SJCRH30 (cell line): ENCODE data around the gene IL1RAPL2. TPM values are rescaled to one million over a fixed set of nuclear protein-coding genes. Genes with fewer than 3 reads are reported as not detected.
"Not testable (repeated sequence)": the region's sequence is repeated elsewhere in the genome, so short reads cannot be mapped to it uniquely, and the experiment has no call there.

Experiments used
- DNase-seq, 2 experiments: peaks; one replicate each; pipeline ENCODE4 v3.0.0-alpha.2; 2015 to 2020
- H3K27ac ChIP-seq: fragments of 250-450 bp; sonication (Bioruptor Pico); 2 replicates; pipeline ENCODE4 v1.5.1; 2020; ENCODE audit warnings: mild to moderate bottlenecking, moderate library complexity
- H3K27me3 ChIP-seq: fragments of 250-450 bp; sonication (Bioruptor Pico); 2 replicates; pipeline ENCODE4 v1.5.1; 2020; ENCODE audit warnings: mild to moderate bottlenecking, moderate library complexity
- H3K36me3 ChIP-seq: fragments of 250-450 bp; sonication (Bioruptor Pico); 2 replicates; pipeline ENCODE4 v1.5.1; 2020; ENCODE audit warnings: mild to moderate bottlenecking, moderate library complexity
- H3K4me1 ChIP-seq: fragments of 250-450 bp; sonication (Bioruptor Pico); 2 replicates; pipeline ENCODE4 v1.5.1; 2020; ENCODE audit warnings: mild to moderate bottlenecking, moderate library complexity
- H3K4me3 ChIP-seq: fragments of 250-450 bp; sonication (Bioruptor Pico); 2 replicates; pipeline ENCODE4 v1.5.1; 2020; ENCODE audit warnings: mild to moderate bottlenecking, moderate library complexity
- H3K9me3 ChIP-seq: fragments of 250-450 bp; sonication (Bioruptor Pico); replicated peaks from 2 replicates; pipeline ENCODE4 v1.5.1; 2020; ENCODE audit warnings: mild to moderate bottlenecking, moderate library complexity
- total RNA-seq: library from RNA; depleted of rRNA; stranded (reverse); fragments of >200 nt; shearing (Covaris generic); gene quantifications from 2 replicates; pipeline ENCODE4 v1.2.3, GENCODE V29; 2014

The IL1RAPL2 gene
- total RNA-seq, 1 experiment from 2014 or later = 0.06 TPM

DNA sequence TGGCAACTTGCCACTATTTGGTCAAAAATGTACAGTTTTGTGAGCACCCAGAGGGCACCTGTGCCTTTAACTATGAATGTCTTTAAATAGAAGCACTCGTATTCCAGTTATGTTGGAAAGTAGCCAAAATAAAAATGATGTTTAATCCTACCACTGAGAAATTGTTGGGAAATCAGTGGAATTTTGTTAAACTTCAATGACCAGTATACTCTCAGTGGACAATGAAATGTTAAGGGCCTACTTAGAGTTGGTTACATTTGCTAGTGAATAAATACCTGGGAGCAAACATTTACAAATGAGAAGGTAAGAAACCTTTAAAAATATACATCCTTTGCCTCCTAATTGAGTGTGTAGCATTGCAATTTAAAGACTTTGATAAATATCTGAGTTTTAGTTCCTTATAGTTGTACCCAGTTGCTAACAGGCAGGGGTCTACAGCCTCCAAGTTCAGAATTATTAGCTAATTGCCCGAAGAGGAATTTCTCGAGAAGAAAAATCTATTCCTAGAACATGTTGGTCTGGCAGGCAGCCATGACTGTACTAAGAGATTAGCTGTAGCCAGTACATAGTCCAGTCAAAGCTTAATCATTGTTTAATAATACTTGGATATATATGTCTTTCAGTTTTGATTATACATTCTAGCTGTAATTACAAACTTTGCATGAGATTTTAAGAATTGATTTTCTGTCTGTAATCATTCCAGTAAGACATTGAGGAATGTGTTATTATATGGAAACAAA is 93.2 kb downstream of the IL1RAPL2 start:
- Histone ChIP-seq H3K4me1 (no peaks in the 10 kb centered on the region), H3K36me3 (no peaks in the 10 kb centered on the region), H3K27ac (no peak overlapping the region), H3K27me3 (no peaks in the 10 kb centered on the region), H3K4me3 (no peak overlapping the region), H3K9me3 (no peaks in the 10 kb centered on the region)
- peak in 1 of 2 experiments; percentile 2 for DNase-seq

DNA sequence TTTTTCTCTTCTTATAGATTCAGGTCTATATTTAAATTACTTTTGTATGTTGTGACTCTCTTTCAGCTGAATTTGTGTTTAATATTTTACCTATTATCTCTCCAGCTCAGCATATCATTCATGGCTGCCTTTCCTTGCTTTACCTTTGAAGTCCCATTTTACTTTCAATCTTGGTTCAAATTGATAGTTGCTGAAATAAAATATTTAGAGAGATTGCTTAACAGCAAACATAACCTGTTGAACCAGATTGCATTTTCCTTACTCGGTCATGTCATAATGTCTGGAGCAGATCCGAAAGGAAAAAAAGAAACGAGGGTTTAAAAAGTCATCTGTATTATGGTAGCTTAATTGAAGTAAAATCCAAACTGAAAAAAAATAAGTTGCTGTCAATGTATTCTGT is 94.1 kb downstream of the IL1RAPL2 start:
- no peaks in the 10 kb centered on the region for H3K27me3 ChIP-seq
- no peak overlapping the region for H3K27ac ChIP-seq
- H3K9me3 ChIP-seq = no peaks in the 10 kb centered on the region
- H3K36me3 ChIP-seq = no peaks in the 10 kb centered on the region
- no peak overlapping the region for H3K4me3 ChIP-seq
- no peaks in the 10 kb centered on the region for H3K4me1 ChIP-seq
- no peak for DNase-seq

DNA sequence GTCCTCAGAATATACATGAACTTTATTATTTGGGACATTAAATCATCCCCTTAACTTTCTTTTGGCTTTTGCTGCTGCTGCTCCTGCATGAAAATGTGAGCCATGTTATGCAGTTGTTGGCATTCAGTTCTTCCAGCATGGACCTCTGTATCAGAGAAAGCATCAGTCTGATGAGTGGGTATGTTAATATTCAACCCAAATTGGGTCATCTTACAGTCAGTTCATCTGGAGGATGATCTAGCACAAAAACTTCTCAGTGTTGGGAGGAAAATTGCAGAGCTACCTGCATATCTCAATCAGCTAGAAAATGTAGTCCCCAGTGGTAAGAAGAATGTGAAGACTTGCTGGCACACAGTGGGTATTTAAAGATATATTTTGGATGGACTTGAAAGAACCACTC is 96.7 kb downstream of the IL1RAPL2 start:
- H3K4me3 ChIP-seq = no peak overlapping the region
- H3K9me3 ChIP-seq = no peaks in the 10 kb centered on the region
- no peaks in the 10 kb centered on the region for H3K4me1 ChIP-seq
- H3K27me3 ChIP-seq = no peaks in the 10 kb centered on the region
- H3K27ac ChIP-seq = no peak overlapping the region
- DNase-seq = no peak
- H3K36me3 ChIP-seq = no peaks in the 10 kb centered on the region

GRCh38 chrX:104665691-104666090 is 99.7 kb downstream of the IL1RAPL2 start:
- Histone ChIP-seq H3K27me3 (no peaks in the 10 kb centered on the region), H3K27ac (no peak overlapping the region), H3K4me3 (no peak overlapping the region), H3K4me1 (no peaks in the 10 kb centered on the region), H3K9me3 (no peaks in the 10 kb centered on the region), H3K36me3 (no peaks in the 10 kb centered on the region)
- no peak for DNase-seq

DNA sequence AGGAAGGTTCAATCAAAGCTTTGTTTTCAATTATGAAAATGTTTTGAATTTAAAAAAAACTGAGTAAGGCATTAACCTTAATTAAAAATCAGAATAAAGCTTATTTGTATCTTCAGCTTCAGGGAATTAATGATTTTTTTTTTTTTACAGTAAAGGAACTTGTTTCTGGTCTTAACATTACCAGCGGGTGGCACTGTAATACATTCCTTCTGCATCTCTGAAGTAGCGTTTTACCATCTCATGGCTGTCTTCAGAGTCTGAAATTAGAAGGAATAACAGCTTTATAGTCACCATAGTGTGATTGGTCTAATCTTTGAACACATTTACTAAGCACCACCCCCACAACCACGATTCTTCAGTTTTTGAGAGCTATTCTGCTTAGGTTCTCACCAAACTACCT is 102.6 kb downstream of the IL1RAPL2 start:
- H3K27me3 ChIP-seq = no peaks in the 10 kb centered on the region
- no peaks in the 10 kb centered on the region for H3K36me3 ChIP-seq
- H3K27ac ChIP-seq = no peak overlapping the region
- no peaks in the 10 kb centered on the region for H3K4me1 ChIP-seq
- H3K4me3 ChIP-seq = no peak overlapping the region
- no peaks in the 10 kb centered on the region for H3K9me3 ChIP-seq
- no peak for DNase-seq

DNA sequence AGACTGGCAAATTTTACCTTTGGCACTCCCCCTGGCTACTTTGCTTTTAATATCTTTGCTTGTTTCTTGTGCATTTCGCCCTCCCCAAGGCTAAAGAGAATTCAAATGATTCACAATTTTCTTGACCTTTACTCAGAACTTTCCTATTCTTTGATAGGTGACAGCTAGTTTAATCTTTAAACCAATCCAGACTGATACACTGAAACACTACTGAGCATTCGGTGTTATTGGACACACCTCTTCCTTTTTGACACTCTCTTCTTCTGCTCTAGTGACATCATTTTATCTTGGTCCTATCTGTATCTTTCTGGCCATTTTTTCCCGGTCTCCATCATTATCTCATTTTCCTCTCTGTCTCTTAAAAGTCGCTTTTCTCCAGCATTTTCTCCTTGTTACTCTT is 103.1 kb downstream of the IL1RAPL2 start:
- no peaks in the 10 kb centered on the region for H3K27me3 ChIP-seq
- no peak for DNase-seq
- H3K36me3 ChIP-seq = no peaks in the 10 kb centered on the region
- H3K4me1 ChIP-seq = no peaks in the 10 kb centered on the region
- no peaks in the 10 kb centered on the region for H3K9me3 ChIP-seq
- no peak overlapping the region for H3K27ac ChIP-seq
- no peak overlapping the region for H3K4me3 ChIP-seq

DNA sequence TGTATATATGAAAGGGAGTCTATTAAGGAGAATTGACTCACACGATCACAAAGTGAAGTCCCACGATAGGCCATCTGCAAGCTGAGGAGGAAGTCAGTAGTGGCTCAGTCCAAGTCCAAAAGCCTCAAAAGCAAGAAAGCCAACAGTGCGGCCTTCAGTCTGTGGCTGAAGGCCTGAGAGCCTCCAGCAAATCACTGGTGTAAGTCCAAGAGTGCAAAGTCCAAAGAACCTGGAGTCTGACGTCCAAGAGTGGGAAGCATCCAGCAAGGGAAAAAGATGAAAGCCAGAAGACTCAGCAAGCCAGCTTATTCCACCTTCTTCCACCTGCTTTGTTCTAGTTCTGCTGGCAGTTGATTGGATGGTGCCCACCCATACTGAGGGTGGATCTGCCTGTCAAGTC is 104.1 kb downstream of the IL1RAPL2 start:
- no peaks in the 10 kb centered on the region for H3K27me3 ChIP-seq
- no peaks in the 10 kb centered on the region for H3K9me3 ChIP-seq
- DNase-seq = no peak
- H3K27ac ChIP-seq = no peak overlapping the region
- H3K36me3 ChIP-seq = no peaks in the 10 kb centered on the region
- H3K4me1 ChIP-seq = no peaks in the 10 kb centered on the region
- no peak overlapping the region for H3K4me3 ChIP-seq

DNA sequence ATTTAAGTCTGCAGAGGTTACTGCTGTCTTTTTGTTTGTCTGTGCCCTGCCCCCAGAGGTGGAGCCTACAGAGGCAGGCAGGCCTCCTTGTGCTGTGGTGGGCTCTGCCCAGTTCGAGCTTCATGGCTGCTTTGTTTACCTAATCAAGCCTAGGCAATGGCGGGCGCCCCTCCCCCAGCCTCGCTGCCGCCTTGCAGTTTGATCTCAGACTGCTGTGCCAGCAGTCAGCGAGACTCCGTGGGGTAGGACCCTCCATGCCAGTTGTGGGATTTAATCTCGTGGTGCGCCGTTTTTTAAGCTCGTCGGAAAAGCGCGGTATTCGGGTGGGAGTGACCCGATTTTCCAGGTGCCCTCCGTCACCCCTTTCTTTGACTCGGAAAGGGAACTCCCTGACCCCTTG is 111.5 kb downstream of the IL1RAPL2 start:
- not testable (repeated sequence) for H3K9me3 ChIP-seq, H3K36me3 ChIP-seq, DNase-seq, H3K27ac ChIP-seq, H3K4me1 ChIP-seq, H3K27me3 ChIP-seq, H3K4me3 ChIP-seq

- Histone ChIP-seq H3K4me1 (no peaks in the 10 kb centered on the region), H3K27ac (no peak overlapping the region), H3K27me3 (no peaks in the 10 kb centered on the region), H3K36me3 (no peaks in the 10 kb centered on the region), H3K9me3 (no peaks in the 10 kb centered on the region), H3K4me3 (no peak overlapping the region)
- DNase-seq = peak; percentile 1 to 9
Measured at GRCh38 chrX:104679175-104679574, 113.2 kb downstream of the IL1RAPL2 start.

- Histone ChIP-seq H3K4me1 (no peaks in the 10 kb centered on the region), H3K27me3 (no peaks in the 10 kb centered on the region), H3K4me3 (no peak overlapping the region), H3K27ac (no peak overlapping the region), H3K36me3 (no peaks in the 10 kb centered on the region), H3K9me3 (no peaks in the 10 kb centered on the region)
- no peak for DNase-seq
Measured at GRCh38 chrX:104681214-104681613, 115.2 kb downstream of the IL1RAPL2 start.

DNA sequence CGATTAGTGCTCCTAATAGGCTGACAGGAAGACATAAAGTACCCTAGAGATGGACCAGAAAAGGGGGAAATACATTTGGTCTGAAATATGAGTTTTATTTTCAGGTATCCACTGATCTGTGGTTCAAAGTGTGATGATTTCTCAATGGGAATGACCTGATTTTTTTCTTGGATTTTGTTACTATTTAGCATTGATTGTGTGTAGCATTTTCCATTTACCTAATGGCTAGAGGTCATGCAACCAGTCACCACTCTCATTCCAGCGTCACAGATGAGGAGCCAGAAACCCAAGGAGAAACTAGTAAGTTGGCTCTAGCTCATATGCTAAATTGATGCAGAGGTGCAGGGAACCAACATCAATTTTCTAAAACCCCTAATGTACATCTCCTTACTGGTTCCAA is 118.1 kb downstream of the IL1RAPL2 start:
- Histone ChIP-seq H3K36me3 (no peaks in the 10 kb centered on the region), H3K9me3 (no peaks in the 10 kb centered on the region), H3K4me3 (no peak overlapping the region), H3K27me3 (no peaks in the 10 kb centered on the region), H3K27ac (no peak overlapping the region), H3K4me1 (no peaks in the 10 kb centered on the region)
- no peak for DNase-seq

GRCh38 chrX:104695593-104695992 is 129.6 kb downstream of the IL1RAPL2 start:
- Histone ChIP-seq H3K36me3 (no peaks in the 10 kb centered on the region), H3K27ac (no peak overlapping the region), H3K4me1 (no peaks in the 10 kb centered on the region), H3K4me3 (no peak overlapping the region), H3K27me3 (no peaks in the 10 kb centered on the region), H3K9me3 (no peaks in the 10 kb centered on the region)
- no peak for DNase-seq

GRCh38 chrX:104696667-104697066 is 130.7 kb downstream of the IL1RAPL2 start:
- H3K36me3 ChIP-seq = no peaks in the 10 kb centered on the region
- H3K4me3 ChIP-seq = no peak overlapping the region
- no peak for DNase-seq

GRCh38 chrX:104697294-104697693 is 131.3 kb downstream of the IL1RAPL2 start:
- no peak for DNase-seq
- H3K27ac ChIP-seq = no peak overlapping the region
- H3K4me3 ChIP-seq = no peak overlapping the region
- no peaks in the 10 kb centered on the region for H3K27me3 ChIP-seq
- no peaks in the 10 kb centered on the region for H3K9me3 ChIP-seq
- H3K36me3 ChIP-seq = no peaks in the 10 kb centered on the region
- no peaks in the 10 kb centered on the region for H3K4me1 ChIP-seq

More at GRCh38 chrX:104696667-104697066, 130.7 kb downstream of the IL1RAPL2 start:
- H3K9me3 ChIP-seq = no peaks in the 10 kb centered on the region
- H3K27me3 ChIP-seq = no peaks in the 10 kb centered on the region
- H3K27ac ChIP-seq = no peak overlapping the region
- H3K4me1 ChIP-seq = no peaks in the 10 kb centered on the region

DNA sequence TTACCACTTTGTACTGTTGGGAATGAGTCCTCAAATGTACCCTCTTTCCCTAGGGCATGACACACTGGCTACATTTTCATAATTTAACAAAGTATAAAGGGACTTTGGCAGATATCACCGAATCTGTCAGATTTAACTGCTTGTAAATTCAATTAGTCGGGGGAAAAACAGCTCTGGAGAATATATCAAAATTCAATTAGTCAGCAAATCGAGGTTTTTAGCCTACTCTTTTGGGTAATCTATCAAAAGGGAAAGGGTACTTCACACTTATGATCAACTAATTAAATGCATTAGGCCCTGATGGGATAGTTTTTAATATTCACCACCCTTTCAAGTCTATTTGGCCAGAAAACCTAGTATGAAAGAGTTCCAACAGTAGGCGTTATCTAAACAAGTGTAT is 141.0 kb downstream of the IL1RAPL2 start:
- no peak for DNase-seq
- Histone ChIP-seq H3K27me3 (no peaks in the 10 kb centered on the region), H3K4me1 (no peaks in the 10 kb centered on the region)

DNA sequence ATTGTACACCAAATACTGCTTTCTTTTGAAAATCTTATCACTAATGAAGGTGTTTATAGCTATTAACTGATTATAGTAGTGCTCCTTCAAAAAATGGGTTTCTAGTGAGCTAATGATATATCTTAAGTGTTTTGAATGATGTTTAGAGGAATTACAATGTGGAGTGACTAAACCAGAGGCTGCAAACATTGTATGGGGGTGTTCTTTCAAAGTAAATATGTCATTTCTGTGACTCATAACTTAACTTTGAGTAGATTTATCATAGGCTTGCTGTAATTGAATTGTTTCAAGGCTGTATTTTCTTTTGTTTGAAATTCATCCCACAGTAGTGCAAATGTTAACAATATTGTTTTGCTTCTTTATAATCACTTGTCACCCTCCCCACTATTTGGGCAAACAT is 141.6 kb downstream of the IL1RAPL2 start:
- Histone ChIP-seq H3K36me3 (no peaks in the 10 kb centered on the region), H3K4me3 (no peak overlapping the region), H3K4me1 (no peaks in the 10 kb centered on the region), H3K9me3 (no peaks in the 10 kb centered on the region), H3K27me3 (no peaks in the 10 kb centered on the region), H3K27ac (no peak overlapping the region)
- DNase-seq = no peak

More for the DNA sequence above, 141.0 kb downstream of the IL1RAPL2 start:
- H3K9me3 ChIP-seq = no peaks in the 10 kb centered on the region
- no peaks in the 10 kb centered on the region for H3K36me3 ChIP-seq
- H3K4me3 ChIP-seq = no peak overlapping the region
- H3K27ac ChIP-seq = no peak overlapping the region
